CD4-positive, alpha-beta T cell (primary cell): Measurements from ENCODE around the gene DCTPP1. TPM values are rescaled to one million over a fixed set of nuclear protein-coding genes. Genes with fewer than 3 reads are reported as not detected.
A peak's percentile ranks its signal among the peaks of the same experiment; 100 is the strongest.

ENCODE experiments used
- ATAC-seq: fragments of 200-7000 bp; cut with Tn5 transposase; one replicate; pipeline ENCODE4 v1.10.0; 2022; ENCODE audit warnings: mild to moderate bottlenecking; ENCODE audit not compliant: poor library complexity
- CTCF ChIA-PET: fragments of 350-600 bp; sonication (Branson Sonifier 250); formaldehyde crosslinking; loops from one replicate; lab custom pipeline; 2021; ENCODE audit warnings: antibody characterized with exemption, inconsistent platforms; lab: Charles Lee
- POLR2A ChIA-PET: fragments of 350-600 bp; sonication (Branson Sonifier 250); formaldehyde crosslinking; loops from one replicate; lab custom pipeline; 2021; ENCODE audit warnings: antibody characterized with exemption, inconsistent platforms; lab: Charles Lee
- DNase-seq, 14 experiments: peaks; one replicate each; pipeline ENCODE4 v3.0.0-alpha.2; 2013 to 2020; ENCODE audit warnings: mixed read lengths in 2 of 14
- H3K27ac ChIP-seq, 2 donors: one replicate each; pipeline versions ENCODE4 v1.5.1 to v1.7.0; 2013; ENCODE audit warnings: low read length in 2 of 2, low read depth in 1 of 2, mild to moderate bottlenecking in 1 of 2
- H3K27me3 ChIP-seq, 2 experiments: 1 replicate in 1 of 2; 2 replicates in 1 of 2; pipeline versions ENCODE4 v1.6.1 to v1.7.0; 2013; ENCODE audit warnings: low read length in 2 of 2, control low read depth in 1 of 2, mild to moderate bottlenecking in 1 of 2, moderate library complexity in 1 of 2; ENCODE audit not compliant: insufficient read depth in 2 of 2, control insufficient read depth in 1 of 2
- H3K36me3 ChIP-seq: one replicate; pipeline ENCODE4 v1.6.1; 2013; ENCODE audit warnings: low read length, control low read depth; ENCODE audit not compliant: insufficient read depth
- H3K4me1 ChIP-seq: one replicate; pipeline ENCODE4 v1.6.1; 2013; ENCODE audit warnings: low read length, control low read depth; ENCODE audit not compliant: insufficient read depth
- H3K4me3 ChIP-seq: one replicate; pipeline ENCODE4 v1.5.1; 2013; ENCODE audit warnings: mild to moderate bottlenecking, low read length, moderate library complexity
- H3K9me3 ChIP-seq, 2 experiments: 1 replicate in 1 of 2; 2 replicates in 1 of 2; pipeline versions ENCODE4 v1.6.1 to v1.7.0; 2013; ENCODE audit warnings: low read length in 2 of 2, mild to moderate bottlenecking in 2 of 2, control low read depth in 1 of 2, moderate library complexity in 1 of 2; ENCODE audit not compliant: control insufficient read depth in 1 of 2, insufficient read depth in 1 of 2
- H3K27ac Mint-ChIP-seq: one replicate; pipeline ENCODE4 v1.8.0; 2020; ENCODE audit warnings: mixed read lengths
- H3K27me3 Mint-ChIP-seq: one replicate; pipeline ENCODE4 v1.8.0; 2021; ENCODE audit warnings: mixed read lengths
- H3K36me3 Mint-ChIP-seq: one replicate; pipeline ENCODE4 v1.8.0; 2021; ENCODE audit warnings: low read depth, mixed read lengths
- H3K4me1 Mint-ChIP-seq: one replicate; pipeline ENCODE4 v1.8.0; 2021; ENCODE audit warnings: low read depth, mixed read lengths
- H3K4me3 Mint-ChIP-seq: one replicate; pipeline ENCODE4 v1.8.0; 2020; ENCODE audit warnings: mild to moderate bottlenecking, mixed read lengths
- H3K9me3 Mint-ChIP-seq: one replicate; pipeline ENCODE4 v1.8.0; 2020; ENCODE audit warnings: mixed read lengths
- intact Hi-C, 2 experiments: fragments of 100-400 bp; cut with DNase I in 1 of 2; cut with micrococcal nuclease in 1 of 2; formaldehyde crosslinking; loops; one replicate each; pipeline versions ENCODE4 v1.15.1 to v1.9.0; 2023 to 2025; cut with DNase I, micrococcal nuclease
- total RNA-seq, 174 experiments: library from RNA in 2 of 174; stranded (reverse) in 2 of 174; gene quantifications; one replicate each; pipeline ENCODE4 v1.2.3 and lab custom pipeline; 2021 to 2026
- TF ChIP-seq, protein P1 (sequence below): fragments of 200-600 bp; IDR thresholded peaks from one replicate; pipeline ENCODE4 v1.8.0; 2022; ENCODE audit warnings: antibody characterized with exemption, mild to moderate bottlenecking

Gene DCTPP1
- total RNA-seq, 2 experiments from 2014 or later, result 5.4 to 6.5 TPM

- POLR2A ChIA-PET, result interaction anchor here (1.0 to 2.0 kb wide), 2 partner anchors 10 to 16 kb away, joined by 3 to 7 read pairs; no protein-coding TSS in a partner anchor
- Histone ChIP-seq H3K4me3 (no peak overlapping the region), H3K4me1 (peaks cover 36% of the 10 kb centered on the region), H3K27me3 (no peaks in the 10 kb centered on the region), H3K9me3 (no peaks in the 10 kb centered on the region), H3K36me3 (peaks cover 19% of the 10 kb centered on the region), H3K27ac (no peak overlapping the region)
- DNase-seq (no peak), ATAC-seq (no peak)
- H3K36me3 Mint-ChIP-seq, result peaks cover 11% of the 10 kb centered on the region
- H3K27me3 Mint-ChIP-seq, result no peaks in the 10 kb centered on the region
- TF ChIP-seq, protein P1, sequence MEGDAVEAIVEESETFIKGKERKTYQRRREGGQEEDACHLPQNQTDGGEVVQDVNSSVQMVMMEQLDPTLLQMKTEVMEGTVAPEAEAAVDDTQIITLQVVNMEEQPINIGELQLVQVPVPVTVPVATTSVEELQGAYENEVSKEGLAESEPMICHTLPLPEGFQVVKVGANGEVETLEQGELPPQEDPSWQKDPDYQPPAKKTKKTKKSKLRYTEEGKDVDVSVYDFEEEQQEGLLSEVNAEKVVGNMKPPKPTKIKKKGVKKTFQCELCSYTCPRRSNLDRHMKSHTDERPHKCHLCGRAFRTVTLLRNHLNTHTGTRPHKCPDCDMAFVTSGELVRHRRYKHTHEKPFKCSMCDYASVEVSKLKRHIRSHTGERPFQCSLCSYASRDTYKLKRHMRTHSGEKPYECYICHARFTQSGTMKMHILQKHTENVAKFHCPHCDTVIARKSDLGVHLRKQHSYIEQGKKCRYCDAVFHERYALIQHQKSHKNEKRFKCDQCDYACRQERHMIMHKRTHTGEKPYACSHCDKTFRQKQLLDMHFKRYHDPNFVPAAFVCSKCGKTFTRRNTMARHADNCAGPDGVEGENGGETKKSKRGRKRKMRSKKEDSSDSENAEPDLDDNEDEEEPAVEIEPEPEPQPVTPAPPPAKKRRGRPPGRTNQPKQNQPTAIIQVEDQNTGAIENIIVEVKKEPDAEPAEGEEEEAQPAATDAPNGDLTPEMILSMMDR, result no peak
- peak overlapping the region; percentile 91 for H3K4me3 Mint-ChIP-seq
- CTCF ChIA-PET, result interaction anchor here (0.6 to 1.6 kb wide), 2 partner anchors 9 to 310 kb away, joined by 3 to 4 read pairs; partner anchors contain the start of gene TBX6
- no peaks in the 10 kb centered on the region for H3K9me3 Mint-ChIP-seq
- H3K27ac Mint-ChIP-seq, result no peak overlapping the region
- intact Hi-C loops, result loop anchor here (10.0 kb wide), 2 partner anchors 47 to 337 kb away; partner anchors contain the start of genes CD2BP2 (in 2 of the 2) and ALDOA (in 1 of the 2)
- H3K4me1 Mint-ChIP-seq, result peaks cover 36% of the 10 kb centered on the region
Observed at GRCh38 chr16:30401768-30402425, 27.9 kb downstream of the DCTPP1 start.

DNA sequence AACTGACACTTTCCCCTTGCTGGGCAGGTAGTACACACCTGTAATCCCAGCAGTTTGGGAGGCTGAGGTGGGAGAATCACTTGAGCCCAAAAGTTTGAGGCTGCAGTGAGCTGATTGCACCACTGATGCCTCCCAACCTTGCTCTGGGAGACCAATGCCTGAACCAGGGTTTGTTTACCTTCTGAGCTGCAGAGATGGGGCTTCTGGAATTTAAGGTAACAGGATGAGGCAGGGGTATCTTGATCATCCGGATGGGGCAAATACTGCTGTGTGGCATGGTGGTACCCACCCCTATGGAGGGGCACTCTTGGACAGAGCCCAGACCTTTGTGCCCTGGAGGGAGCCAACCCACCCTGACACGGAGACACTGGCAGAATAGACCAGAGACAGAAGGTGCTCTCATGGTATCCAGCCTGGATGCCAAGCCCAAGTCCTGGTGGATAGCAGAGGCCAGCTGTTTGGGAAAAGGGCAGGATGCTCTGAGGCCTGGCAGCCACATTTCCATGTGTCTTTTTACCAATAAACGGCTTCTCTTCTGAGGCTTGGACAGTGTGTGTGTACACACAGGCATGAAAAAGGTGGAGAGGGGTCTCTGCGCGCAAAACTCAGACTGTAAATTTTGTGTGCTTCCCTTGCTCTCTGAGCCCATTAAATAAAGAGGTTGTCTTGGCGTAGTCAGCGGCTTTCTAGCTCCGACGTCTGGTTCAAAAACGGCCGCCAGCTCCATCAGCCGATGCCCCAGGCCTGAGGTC lies 30.2 kb downstream of the DCTPP1 start:
- peaks cover 49% of the 10 kb centered on the region for H3K4me1 ChIP-seq
- no peaks in the 10 kb centered on the region for H3K9me3 ChIP-seq
- H3K27me3 ChIP-seq, result no peaks in the 10 kb centered on the region
- peaks cover 13% of the 10 kb centered on the region for H3K36me3 Mint-ChIP-seq
- TF ChIP-seq, protein P1, result no peak
- CTCF ChIA-PET, result interaction anchor here (2.2 kb wide), 1 partner anchor 10 kb away, joined by 10 read pairs; no protein-coding TSS in a partner anchor
- ATAC-seq, result no peak
- no peak overlapping the region for H3K27ac ChIP-seq
- H3K4me1 Mint-ChIP-seq, result peaks cover 48% of the 10 kb centered on the region
- intact Hi-C loops, result loop anchor here (10.0 kb wide), 2 partner anchors 45 to 335 kb away; partner anchors contain the start of genes CD2BP2 (in 2 of the 2) and ALDOA (in 1 of the 2)
- peaks cover 19% of the 10 kb centered on the region for H3K36me3 ChIP-seq
- peak overlapping the region; percentile 81 for H3K4me3 ChIP-seq
- no peaks in the 10 kb centered on the region for H3K27me3 Mint-ChIP-seq
- POLR2A ChIA-PET, result interaction anchor here (0.8 to 9.0 kb wide), 2 partner anchors 19 to 29 kb away, joined by 3 to 147 read pairs; partner anchors contain the start of genes SEPTIN1 and TBC1D10B
- H3K27ac Mint-ChIP-seq, result peak overlapping the region; percentile 76
- no peaks in the 10 kb centered on the region for H3K9me3 Mint-ChIP-seq
- H3K4me3 Mint-ChIP-seq, result peak overlapping the region; percentile 91
- DNase-seq, result no peak

DNA sequence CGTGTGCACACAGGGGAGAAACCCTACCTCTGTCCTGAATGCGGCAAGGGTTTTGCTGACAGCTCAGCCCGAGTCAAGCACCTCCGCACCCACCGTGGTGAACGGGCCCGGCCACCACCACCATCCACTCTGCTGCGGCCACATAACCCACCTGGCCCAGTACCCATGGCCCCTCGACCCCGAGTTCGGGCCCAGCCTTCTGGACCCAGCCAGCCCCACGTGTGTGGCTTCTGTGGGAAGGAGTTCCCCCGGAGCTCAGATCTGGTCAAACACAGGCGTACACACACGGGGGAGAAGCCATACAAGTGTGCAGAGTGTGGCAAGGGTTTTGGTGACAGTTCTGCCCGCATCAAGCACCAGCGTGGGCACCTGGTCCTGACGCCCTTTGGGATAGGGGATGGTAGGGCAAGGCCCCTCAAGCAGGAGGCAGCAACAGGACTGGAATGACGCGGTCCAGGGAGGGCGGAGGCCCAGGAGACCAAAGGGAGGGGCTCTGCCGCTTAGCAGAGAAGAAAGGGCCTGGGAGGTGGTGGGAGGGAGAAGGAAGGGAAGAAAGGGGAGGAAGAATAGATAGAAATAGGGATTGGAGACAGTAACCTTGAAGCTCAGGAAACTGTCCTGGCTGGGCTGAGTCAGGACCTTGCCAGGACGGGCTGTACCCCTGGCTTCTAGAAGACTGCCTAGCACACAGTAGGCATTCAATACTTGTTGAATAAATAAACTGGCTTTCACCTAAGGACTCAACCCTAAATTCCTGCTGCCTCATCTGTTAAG lies 31.0 kb downstream of the DCTPP1 start:
- Mint-ChIP-seq H3K36me3 (peaks cover 13% of the 10 kb centered on the region), H3K9me3 (no peaks in the 10 kb centered on the region), H3K27ac (peak overlapping the region; percentile 76), H3K27me3 (no peaks in the 10 kb centered on the region), H3K4me1 (peaks cover 53% of the 10 kb centered on the region), H3K4me3 (peak overlapping the region; percentile 70)
- ATAC-seq (no peak), DNase-seq (no peak)
- TF ChIP-seq, protein P1, result no peak
- Histone ChIP-seq H3K9me3 (no peaks in the 10 kb centered on the region), H3K4me3 (no peak overlapping the region), H3K27me3 (no peaks in the 10 kb centered on the region), H3K27ac (no peak overlapping the region), H3K4me1 (peaks cover 55% of the 10 kb centered on the region), H3K36me3 (peaks cover 19% of the 10 kb centered on the region)
- CTCF ChIA-PET, result interaction anchor here (2.2 kb wide), 2 partner anchors 10 to 11 kb away, joined by 7 to 10 read pairs; no protein-coding TSS in a partner anchor
- intact Hi-C loops, result no loop called here
- POLR2A ChIA-PET, result interaction anchor here (9.0 kb wide), 1 partner anchor 18 kb away, joined by 147 read pairs; the partner anchor contains the start of gene SEPTIN1
